OCI-LY3 (cell line): ENCODE measurements around the gene EIF4E3.

Experiments used
- H2AFZ ChIP-seq: fragments of 200-600, 300-600 bp; shearing (Covaris generic); 2 replicates; pipeline ENCODE4 v1.6.0; 2014; ENCODE audit warnings: antibody characterized with exemption, low read depth, low read length
- H3K27ac ChIP-seq: fragments of 200-600, 300-600 bp; sonication (generic); 2 replicates; pipeline ENCODE4 v1.5.1; 2014; ENCODE audit warnings: mild to moderate bottlenecking, low read length, moderate library complexity, mixed read lengths
- H3K27me3 ChIP-seq: fragments of 200-600, 300-600 bp; sonication (generic); 2 replicates; pipeline ENCODE4 v1.6.1; 2014; ENCODE audit warnings: low read depth, low read length, mixed read lengths
- H3K36me3 ChIP-seq: fragments of 200-600, 300-600 bp; sonication (generic); replicated peaks from 2 replicates; pipeline ENCODE3; 2014; ENCODE audit warnings: low read depth, low read length, mixed read lengths
- H3K4me1 ChIP-seq: fragments of 300-600, 200-600 bp; sonication (generic); 2 replicates; pipeline ENCODE4 v1.6.1; 2014; ENCODE audit warnings: low read length, mixed read lengths
- H3K4me2 ChIP-seq: fragments of 200-600, 300-600 bp; sonication (generic); 2 replicates; pipeline ENCODE4 v1.6.1; 2014; ENCODE audit warnings: low read length, mixed read lengths
- H3K4me3 ChIP-seq: fragments of 300-600, 200-600 bp; sonication (generic); 2 replicates; pipeline ENCODE4 v1.5.1; 2014; ENCODE audit warnings: antibody characterized with exemption, mild to moderate bottlenecking, low read length, moderate library complexity
- H3K79me2 ChIP-seq: fragments of 300-600, 200-600 bp; shearing (Covaris generic); 2 replicates; pipeline ENCODE4 v1.6.1; 2014; ENCODE audit warnings: mild to moderate bottlenecking, low read length, mixed read lengths
- H3K9ac ChIP-seq: fragments of 300-600, 200-600 bp; shearing (Covaris generic); 2 replicates; pipeline ENCODE4 v1.6.0; 2014; ENCODE audit warnings: mild to moderate bottlenecking, low read length, moderate library complexity
- H3K9me3 ChIP-seq: fragments of 200-600, 300-600 bp; shearing (Covaris generic); 2 replicates; pipeline ENCODE4 v1.6.1; 2014; ENCODE audit warnings: low read length, mixed read lengths; ENCODE audit not compliant: insufficient read depth
- H4K20me1 ChIP-seq: fragments of 200-600, 300-600 bp; sonication (generic); 2 replicates; pipeline ENCODE4 v1.6.1; 2016; ENCODE audit warnings: low read length, mixed read lengths; ENCODE audit not compliant: insufficient read depth
- EZH2phosphoT487 ChIP-seq: fragments of 200-600 bp; shearing (Covaris generic); IDR thresholded peaks from 2 replicates; pipeline ENCODE4 v1.6.1; 2018; ENCODE audit warnings: antibody characterized with exemption, mixed run types, low read depth
- TF ChIP-seq, protein P1 (sequence below): fragments of 200-600, 300-600 bp; sonication (generic); IDR thresholded peaks from 2 replicates; pipeline ENCODE4 v1.5.1; 2014; ENCODE audit warnings: antibody characterized with exemption, low read length, low read depth

EIF4E3 gene

DNA sequence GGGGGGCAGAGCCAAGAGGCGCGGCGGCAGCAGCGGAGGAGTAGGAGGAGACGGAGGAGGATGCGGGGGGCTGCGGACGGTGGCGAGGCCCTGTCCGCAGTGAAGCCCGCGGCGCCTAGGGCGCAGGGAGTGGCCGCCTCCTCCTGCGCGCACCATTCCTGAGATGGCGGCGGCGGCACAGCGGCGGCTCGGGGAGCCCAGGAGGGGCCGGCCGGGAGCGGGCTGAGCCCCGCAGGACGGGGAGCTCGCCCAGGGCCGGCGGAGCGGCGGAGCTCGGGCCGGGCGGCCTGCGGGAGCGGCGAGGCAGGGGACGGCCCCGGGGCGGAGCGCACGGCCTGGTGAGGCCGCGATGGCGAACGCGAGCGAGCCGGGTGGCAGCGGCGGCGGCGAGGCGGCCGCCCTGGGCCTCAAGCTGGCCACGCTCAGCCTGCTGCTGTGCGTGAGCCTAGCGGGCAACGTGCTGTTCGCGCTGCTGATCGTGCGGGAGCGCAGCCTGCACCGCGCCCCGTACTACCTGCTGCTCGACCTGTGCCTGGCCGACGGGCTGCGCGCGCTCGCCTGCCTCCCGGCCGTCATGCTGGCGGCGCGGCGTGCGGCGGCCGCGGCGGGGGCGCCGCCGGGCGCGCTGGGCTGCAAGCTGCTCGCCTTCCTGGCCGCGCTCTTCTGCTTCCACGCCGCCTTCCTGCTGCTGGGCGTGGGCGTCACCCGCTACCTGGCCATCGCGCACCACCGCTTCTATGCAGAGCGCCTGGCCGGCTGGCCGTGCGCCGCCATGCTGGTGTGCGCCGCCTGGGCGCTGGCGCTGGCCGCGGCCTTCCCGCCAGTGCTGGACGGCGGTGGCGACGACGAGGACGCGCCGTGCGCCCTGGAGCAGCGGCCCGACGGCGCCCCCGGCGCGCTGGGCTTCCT lies 28.8 kb upstream of the EIF4E3 start, which contains the start of gene GPR27:
TSS of gene GPR27 (plus strand) at position 155 of the 909 bp plus-strand sequence. CDS start at position 350, 195 bp downstream.
- Histone ChIP-seq H3K4me2 (no peak within 1 kb of the TSS), H3K79me2 (no peaks in the 10 kb centered on the region), H4K20me1 (no peaks in the 10 kb centered on the region), H3K27me3 (peaks cover 14% of the 10 kb centered on the region; the same call in 1 of the 2 replicates), H2AFZ (no peak within 1 kb of the TSS), H3K9ac (no peak within 1 kb of the TSS), H3K4me3 (no peak within 1 kb of the TSS), H3K27ac (no peak within 1 kb of the TSS), H3K36me3 (no peaks in the 10 kb centered on the region), H3K4me1 (no peaks in the 10 kb centered on the region), H3K9me3 (no peaks in the 10 kb centered on the region)
- TF ChIP-seq, protein P1, sequence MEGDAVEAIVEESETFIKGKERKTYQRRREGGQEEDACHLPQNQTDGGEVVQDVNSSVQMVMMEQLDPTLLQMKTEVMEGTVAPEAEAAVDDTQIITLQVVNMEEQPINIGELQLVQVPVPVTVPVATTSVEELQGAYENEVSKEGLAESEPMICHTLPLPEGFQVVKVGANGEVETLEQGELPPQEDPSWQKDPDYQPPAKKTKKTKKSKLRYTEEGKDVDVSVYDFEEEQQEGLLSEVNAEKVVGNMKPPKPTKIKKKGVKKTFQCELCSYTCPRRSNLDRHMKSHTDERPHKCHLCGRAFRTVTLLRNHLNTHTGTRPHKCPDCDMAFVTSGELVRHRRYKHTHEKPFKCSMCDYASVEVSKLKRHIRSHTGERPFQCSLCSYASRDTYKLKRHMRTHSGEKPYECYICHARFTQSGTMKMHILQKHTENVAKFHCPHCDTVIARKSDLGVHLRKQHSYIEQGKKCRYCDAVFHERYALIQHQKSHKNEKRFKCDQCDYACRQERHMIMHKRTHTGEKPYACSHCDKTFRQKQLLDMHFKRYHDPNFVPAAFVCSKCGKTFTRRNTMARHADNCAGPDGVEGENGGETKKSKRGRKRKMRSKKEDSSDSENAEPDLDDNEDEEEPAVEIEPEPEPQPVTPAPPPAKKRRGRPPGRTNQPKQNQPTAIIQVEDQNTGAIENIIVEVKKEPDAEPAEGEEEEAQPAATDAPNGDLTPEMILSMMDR, result no peak
- no peak for TF ChIP-seq EZH2phosphoT487

DNA sequence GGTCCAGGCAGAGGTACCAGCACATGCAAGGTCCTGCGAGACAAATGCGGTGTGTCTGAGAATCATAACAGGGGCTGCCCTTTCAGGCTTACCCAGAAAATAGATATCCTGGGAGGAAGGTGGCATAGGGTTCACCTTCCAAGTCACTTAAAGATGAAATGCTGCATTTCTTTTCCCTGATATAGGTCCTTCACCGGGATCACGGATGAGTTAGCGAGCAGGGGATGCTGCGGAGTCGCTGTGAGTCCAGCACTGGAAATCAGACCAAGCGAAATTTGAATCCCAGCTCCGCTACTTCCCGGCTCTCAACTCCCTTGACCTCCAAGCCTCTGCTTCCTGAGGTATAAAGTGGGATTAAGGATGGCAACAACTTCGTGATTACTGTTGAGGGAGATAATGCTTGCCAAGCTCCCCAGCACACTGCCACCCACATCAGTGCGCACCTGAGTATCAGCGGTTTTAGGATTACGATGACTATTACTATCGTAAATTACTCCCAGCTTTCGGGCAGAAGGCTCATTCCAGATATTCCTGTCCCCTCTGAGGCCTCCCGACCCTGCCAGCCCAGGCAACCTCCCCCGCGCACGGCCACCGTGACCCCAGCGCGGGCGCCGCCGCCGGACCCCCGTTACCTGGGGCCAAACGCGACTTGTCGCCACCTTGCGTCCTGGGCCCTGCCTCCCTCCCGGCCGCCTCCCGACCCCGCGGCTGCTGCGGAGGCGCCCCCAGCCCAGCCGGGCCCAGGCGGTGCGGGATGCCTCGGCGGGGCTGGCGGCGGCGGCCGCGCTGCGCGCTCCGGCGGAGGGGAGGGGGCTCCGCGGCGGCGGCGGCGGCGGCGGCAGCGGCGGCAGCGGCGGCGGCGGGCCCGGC lies 27.9 kb upstream of the EIF4E3 start:
- Histone ChIP-seq H2AFZ (no peak overlapping the region), H3K36me3 (no peaks in the 10 kb centered on the region), H3K4me3 (no peak overlapping the region), H4K20me1 (no peaks in the 10 kb centered on the region), H3K79me2 (no peaks in the 10 kb centered on the region), H3K9ac (no peak overlapping the region), H3K27me3 (peaks cover 22% of the 10 kb centered on the region; the same call in 1 of the 2 replicates), H3K4me1 (no peaks in the 10 kb centered on the region), H3K4me2 (no peak overlapping the region), H3K9me3 (no peaks in the 10 kb centered on the region), H3K27ac (no peak overlapping the region)
- TF ChIP-seq EZH2phosphoT487, result no peak
- TF ChIP-seq, protein P1, result no peak

DNA sequence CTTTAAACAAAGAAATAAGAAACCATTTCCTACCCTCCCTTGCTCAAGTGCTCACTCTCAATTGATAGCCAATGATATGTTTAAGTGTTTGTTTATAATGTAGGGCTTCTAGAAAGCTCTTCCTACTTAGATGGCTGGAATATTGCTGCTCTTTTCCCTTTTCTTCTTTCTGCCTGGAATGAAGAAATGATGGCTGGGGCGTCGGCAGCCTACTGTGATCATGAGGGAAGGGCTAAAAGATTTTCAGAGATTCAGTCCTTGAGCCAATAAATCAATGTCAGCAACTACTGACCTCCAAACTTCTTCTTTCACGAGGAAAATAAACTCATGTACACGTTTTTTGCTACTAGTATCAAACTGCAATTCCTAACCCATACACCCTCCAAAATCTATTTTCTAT lies 26.4 kb upstream of the EIF4E3 start:
- no peaks in the 10 kb centered on the region for H3K9me3 ChIP-seq
- no peak overlapping the region for H3K4me2 ChIP-seq
- no peak overlapping the region for H3K4me3 ChIP-seq
- no peak overlapping the region for H2AFZ ChIP-seq
- H3K4me1 ChIP-seq, result no peaks in the 10 kb centered on the region
- H4K20me1 ChIP-seq, result no peaks in the 10 kb centered on the region
- H3K9ac ChIP-seq, result no peak overlapping the region
- H3K79me2 ChIP-seq, result no peaks in the 10 kb centered on the region
- peaks cover 25% of the 10 kb centered on the region; the same call in 1 of the 2 replicates for H3K27me3 ChIP-seq
- H3K27ac ChIP-seq, result no peak overlapping the region
- H3K36me3 ChIP-seq, result no peaks in the 10 kb centered on the region
- no peak for TF ChIP-seq EZH2phosphoT487
- TF ChIP-seq, protein P1, result no peak
